ENCODE measurements around the gene UHRF1.

Gene UHRF1

GRCh38 chr19:4909156-4909896 is at the start of gene UHRF1:
Gene UHRF1, plus strand, starts transcription at chr19:4909501. Its CDS starts 1,385 bp downstream, at chr19:4910886.
- TF ChIP-seq CTCF (IDR thresholded peaks at IDR 0.05) = no peak

GRCh38 chr19:4859697-4860096 is 49.6 kb upstream of the UHRF1 start:
- TF ChIP-seq CTCF (IDR thresholded peaks at IDR 0.05) = no peak

GRCh38 chr19:4861147-4861546 is 48.2 kb upstream of the UHRF1 start:
- TF ChIP-seq CTCF (IDR thresholded peaks at IDR 0.05) = no peak

- TF ChIP-seq CTCF (IDR thresholded peaks at IDR 0.05) = no peak
Measured at GRCh38 chr19:4866595-4867424, 42.5 kb upstream of the UHRF1 start.

- TF ChIP-seq CTCF (IDR thresholded peaks at IDR 0.05) = no peak
Measured at GRCh38 chr19:4867534-4868285, 41.6 kb upstream of the UHRF1 start, which contains the start of gene PLIN3. Gene PLIN3, minus strand, starts transcription at chr19:4867667. Its CDS starts 6,273 bp downstream, at chr19:4861394.

- no peak for TF ChIP-seq CTCF (IDR thresholded peaks at IDR 0.05)
Measured at GRCh38 chr19:4868286-4868834, 40.9 kb upstream of the UHRF1 start.
